Activated CD8-positive, alpha-beta memory T cell treated with anti-CD3 and anti-CD28 coated beads, Interleukin-2, amount 50 U/mL, for 1 hour (primary cell): ENCODE measurements around the gene MTHFD2L.

ENCODE experiments used
- DNase-seq: peaks from one replicate; pipeline ENCODE4 v3.0.0-alpha.2; 2020; ENCODE audit errors: extremely low read depth

The MTHFD2L gene

DNA sequence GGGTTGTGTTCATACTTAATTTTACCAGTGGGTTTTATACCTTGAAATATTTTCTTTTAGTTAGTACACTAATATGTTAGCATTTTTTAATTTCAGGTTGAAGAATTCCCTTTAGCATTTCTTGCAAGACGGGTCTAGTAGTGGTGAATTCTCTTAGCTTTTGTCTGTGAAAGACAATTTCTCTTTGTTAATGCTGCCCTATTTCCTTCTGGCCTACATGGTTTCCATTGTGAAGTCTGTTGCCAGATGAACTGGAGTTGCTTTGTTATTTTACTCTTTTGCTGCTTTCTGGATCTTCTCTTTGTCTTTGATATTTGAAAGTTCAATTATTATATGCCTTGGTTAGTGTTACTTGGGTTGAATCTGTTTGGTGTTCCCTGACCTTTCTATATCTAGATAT, 25.0 kb upstream of the MTHFD2L start:
- DNase-seq, result no peak

DNA sequence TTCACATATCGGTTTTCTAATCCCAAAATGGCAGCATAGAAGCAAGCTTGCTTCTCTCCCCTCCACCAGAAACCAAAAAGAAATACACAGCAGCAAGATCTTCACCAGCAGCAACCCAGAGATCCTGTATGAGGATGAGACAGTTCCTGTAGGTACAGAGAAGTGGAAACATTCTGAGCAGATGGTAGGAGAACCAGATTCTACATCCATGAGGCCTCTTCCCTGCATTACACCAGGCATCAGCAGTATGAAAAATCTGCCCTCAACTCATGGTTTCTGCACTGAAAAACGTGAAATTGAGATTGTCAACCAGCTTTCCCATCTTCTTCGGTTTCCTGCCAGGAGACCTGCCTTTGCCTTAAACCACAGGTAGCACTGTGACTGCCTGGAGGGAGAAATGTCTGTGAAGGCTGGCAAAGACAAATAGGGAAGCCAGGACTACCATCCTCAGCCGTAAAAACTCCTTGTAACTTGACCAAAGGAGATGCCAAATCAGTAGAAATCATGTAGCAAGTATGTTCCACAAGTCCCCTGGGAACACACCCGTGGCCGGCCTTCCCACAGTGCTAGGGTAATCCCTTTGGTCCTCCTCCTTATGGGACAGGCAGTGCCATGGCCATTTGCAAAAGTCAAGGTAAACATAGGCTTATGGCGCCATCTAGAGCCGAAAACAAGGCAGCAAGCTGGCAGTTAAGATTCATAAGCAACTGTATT, 24.0 kb upstream of the MTHFD2L start:
- DNase-seq, result no peak

DNA sequence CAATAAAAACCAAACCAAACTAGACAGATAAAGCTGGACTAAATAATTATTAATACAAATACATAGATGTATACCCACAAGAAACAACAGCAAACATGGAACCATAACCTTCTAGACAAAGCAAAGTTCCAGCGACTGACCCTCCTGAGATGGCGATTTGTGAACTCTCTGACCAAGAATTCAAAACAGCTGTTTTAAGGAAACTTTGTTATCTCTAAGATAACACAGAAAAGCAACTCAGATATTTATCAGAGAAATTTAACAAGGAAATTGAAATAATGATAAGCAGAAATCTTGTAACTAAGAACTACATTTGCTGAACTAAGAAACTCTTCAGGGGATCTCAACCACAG, 23.4 kb upstream of the MTHFD2L start:
- DNase-seq, result no peak

DNA sequence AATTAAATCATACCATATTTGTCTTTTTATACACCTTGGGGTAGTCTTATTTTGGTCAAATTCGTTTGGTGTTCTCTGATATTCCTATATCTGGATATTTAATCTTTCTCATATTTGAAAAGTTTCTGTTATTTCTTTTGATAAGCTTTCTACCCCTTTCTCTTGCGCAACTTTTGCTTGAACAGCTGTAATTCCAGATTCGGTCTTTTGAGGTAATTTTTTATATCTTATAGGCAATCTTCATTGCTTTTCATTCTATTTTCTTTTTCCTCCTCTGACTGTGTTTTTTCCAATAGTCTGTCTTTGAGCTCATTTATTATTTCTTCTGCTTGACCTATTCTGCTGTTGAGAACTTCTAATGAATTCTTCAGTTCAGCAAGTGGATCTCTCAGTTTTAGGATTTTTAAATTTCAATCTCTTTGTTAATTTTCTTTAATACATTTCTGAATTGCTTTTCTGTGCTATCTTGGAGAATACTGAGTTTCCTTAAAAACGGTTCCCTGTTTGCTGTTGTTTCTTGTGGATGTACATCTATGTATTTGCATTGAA, 11.3 kb upstream of the MTHFD2L start:
- no peak for DNase-seq

DNA sequence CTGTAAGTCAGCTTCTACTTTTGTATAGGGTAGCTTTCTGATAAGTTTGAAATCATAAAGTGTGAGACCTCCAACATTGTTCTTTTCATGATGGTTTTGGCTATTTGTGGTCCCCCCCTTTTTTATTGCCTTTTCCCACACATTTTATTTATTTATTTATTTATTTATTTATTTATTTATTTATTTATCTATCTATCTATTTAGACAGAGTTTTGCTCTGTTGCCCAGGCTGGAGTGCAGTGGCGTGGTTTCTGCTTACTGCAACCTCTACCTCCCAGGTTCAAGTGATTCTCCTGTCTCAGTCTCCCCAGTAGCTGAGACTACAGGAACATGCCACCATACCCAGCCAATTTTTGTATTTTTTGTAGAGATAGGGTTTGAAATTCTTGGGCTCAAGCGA, 9.7 kb upstream of the MTHFD2L start:
- no peak for DNase-seq

DNA sequence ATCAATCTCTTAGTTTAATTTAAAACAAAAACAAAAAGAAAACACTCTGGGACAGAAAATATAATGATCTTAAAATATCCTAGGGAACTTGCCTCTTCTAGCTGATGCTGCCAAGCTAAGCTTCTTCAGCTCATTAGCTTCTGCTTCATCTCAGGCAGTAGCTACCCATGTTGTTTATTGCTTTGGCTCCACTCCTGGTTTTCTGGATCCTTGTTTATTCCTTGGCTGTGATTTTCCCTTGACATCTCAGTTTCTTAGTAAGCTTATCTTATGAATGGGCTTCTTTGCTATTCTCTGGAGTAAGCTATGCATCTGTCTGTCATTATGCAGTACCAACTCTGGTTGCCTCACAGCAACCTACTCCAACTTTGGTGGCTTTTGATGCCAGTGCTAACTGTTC, 5.1 kb upstream of the MTHFD2L start:
- DNase-seq, result no peak

DNA sequence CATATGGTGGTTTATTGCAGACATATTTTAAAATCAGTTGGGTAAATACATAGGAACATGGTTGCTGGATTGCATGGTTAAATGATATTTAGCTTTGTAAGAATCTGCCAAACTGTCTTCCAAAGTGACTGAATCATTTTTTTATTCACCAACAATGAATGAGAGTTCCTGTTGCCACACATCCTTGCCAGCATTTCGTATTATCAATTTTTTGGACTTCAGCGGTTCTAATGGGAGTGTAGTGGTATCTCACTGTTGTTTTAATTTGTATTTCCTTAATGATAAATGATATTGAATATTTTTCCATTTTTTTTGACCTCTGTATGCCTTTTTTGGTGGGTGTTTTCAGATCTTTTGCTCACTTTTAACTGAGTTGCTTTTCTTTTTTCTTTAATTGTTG, 1.4 kb upstream of the MTHFD2L start:
- no peak for DNase-seq

DNA sequence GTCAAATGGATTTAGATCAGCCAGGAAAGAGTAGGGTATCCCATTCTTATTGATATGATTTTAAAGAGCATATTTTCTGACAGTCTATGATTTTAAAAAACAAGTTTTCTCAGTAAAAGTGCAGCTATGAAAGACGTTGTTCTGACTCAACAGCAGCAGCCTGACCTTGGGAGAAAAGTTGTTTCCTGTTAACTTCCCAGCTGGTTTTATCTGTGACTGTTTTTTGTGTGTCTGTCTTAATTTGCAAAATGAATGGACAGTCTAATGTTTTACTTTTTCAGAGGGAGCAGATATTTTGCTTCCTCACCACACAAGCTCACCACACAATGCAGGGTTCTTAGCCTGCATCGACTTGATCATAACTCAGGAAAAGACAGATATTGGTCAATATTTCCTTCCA, 764 bp upstream of the MTHFD2L start:
- DNase-seq, result no peak

DNA sequence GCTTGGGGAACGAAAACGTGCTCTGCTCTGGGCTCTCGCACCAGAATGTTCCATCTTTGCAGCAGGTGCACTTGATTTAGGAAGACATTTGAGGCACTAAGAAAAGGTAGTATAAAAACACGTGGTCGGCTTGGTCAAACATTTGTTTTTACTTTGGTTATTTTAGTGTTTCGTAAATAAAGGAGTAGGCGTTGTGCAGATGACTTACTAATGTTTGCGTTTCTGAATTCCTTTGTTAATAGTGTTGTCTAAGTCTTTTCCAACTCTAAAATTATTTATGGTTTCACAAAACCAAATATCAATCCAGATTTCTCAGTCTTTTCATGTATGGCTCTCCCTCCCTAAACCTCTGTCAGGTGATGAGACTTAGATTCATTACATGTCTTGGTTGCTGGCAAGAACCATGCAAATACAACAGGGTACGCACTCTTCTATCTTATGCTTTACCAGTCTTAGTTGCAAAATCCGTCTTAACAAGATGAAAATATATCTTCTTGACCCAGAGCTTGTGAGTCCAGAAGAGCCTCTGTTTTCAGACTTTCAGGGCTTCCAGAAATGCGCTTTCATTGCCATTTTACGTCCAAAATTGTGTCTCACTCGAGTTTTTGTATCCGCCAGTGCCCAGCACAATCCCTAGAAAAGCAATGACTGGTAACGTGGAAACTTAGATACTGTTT, 686 bp downstream of the MTHFD2L start:
- no peak for DNase-seq

DNA sequence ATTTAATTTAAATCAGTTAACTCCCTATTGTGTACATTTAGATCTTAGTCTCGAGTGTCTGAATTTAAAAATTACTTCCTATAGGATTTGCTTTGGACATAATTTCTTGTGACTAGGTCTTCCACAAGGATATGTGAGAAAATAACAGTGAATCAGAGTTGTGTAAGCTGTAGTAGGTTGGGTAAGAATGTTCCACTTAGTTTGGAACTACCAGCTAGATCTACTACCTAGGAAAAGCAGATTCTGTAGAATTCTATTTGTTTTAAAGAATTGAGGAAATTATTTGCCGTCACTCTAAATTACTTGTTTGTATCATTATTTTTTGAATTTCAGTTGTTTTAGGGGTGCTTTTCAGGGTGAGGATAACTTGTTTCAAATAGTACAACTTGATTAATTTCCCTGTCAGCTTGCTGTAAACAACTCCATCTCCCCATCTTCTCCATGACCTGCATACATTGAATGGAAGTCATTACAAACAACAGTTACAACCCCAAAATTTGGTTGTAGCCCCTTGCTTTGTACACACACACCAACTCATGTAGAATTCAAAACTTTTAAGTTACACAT, 1.3 kb downstream of the MTHFD2L start:
- no peak for DNase-seq

DNA sequence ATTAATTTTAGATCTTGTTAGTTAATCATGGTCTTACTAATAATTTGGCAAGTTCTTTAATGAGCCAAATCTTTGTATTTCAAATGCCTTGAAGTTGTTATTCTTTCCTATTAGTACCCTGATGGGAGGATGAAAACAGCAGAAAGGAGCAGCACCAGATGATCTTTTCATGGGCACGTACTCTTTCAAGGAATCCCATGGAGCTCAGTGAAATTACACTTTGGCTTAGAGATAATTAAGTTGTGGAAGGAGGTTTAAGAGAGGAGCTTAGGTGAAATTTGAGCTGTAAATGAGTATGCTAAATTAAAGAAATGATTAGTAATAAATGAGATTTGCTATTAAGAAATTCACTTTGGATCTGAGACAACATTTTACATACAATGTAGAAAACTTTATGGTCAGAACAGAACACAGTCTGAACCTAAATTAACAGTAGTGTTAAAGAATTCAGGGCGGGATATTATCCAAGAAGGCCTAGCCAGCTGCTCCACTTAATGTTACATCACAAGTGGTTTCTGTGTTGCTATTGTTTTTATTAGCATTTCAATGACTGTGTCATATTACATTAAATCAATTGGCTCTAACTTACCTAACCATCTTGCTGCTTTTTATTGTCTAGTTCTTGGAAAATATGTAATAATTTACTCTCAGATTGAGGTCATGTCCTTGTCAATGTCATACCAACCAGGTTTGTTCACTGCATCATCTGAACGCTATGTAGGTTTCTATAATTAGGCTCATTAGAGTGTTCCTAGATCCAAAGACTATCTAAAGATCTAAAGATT, 3.9 kb downstream of the MTHFD2L start:
- DNase-seq, result no peak

DNA sequence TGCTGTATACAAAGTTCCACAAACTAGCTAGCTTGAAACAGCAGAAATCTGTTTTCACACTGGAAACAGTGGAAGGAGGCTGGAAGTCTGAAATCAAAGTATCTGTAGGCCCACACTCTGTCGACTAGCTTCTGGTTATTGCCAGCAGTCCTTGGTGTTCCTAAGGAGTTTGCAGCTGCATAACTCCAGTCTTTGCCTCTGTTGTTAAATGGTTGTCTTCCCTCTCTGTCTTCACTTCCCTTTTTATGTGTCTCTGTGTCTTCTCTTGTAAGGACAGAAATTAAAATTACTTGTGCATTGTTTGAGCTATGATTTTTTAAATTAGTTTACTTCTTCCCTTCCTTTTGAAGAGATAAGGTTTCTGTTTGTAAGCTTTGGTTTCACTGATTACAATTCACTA, 8.2 kb downstream of the MTHFD2L start:
- no peak for DNase-seq

DNA sequence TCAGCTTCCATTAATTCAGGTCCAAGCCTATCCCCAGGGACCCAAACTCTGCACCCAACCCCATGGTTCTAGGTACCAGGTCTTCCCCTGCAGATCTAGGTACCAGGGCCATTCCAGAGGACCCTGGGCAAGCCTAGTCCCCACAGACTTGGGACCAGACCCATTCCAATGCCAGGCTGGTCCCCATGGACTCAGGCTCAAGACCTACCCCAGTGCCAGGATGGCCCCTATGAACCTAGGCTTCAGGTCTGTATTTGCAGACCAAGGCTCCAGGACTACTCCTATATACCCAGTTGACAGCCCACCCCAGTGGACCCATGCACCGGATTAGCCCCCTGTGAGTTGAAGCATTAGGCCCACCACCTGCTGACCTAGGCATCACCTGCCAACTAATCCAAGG, 8.9 kb downstream of the MTHFD2L start:
- no peak for DNase-seq

DNA sequence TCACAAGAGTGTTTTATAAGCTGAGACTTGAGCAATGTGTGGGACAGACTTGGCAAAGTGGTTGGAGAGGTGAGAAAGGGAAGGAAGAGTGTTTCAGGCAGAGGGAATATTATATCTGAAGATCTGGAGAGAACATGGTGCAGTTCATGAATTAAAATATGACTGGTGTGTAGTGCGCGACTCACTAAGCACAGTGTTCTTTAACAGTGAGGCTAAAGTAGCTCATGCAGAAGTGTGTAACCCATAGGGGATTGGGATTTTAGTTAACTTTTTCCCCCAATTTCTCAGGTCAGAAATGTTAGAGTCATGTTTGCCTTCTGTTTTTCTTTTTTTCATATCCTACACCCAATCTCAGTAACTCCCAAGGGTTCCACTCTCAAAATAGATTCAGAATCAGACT, 9.7 kb downstream of the MTHFD2L start:
- DNase-seq, result no peak

DNA sequence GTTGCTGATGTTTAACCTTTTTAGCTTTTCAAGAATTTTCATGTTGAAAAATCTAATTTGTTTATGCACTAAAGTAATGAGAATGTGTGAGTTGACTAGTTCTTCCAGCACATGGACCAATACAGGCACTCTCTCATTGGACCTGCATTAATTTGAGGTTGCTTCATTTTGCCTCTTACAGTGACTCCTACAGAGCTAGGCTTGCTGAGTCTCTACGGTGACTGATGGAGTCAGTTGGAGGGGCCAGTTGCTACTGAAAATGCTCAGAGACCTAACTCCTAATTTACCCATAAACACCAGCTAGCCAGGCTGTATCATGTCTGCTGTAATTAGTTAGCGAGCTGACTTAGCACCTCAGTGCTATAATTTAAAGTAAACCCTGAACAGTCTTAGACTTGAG, 10.9 kb downstream of the MTHFD2L start:
- no peak for DNase-seq

DNA sequence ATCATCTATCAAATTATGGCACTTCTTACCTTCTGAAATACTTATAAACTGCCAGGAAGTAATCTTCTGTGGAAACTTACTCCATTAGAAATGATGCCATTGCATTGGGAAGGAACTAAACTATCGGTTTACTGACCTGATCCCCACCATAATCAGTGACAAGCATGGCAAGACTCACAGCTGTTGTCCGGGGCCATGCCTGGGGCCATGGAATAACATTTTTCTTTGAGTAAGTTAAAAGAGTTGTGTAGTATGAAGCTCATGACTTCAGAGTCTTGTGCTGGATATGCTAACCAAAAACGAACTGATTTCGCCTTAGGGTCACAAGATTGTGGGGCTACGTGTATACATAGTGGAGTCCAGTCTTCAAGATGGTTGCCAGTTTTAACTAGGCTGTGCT, 15.4 kb downstream of the MTHFD2L start:
- no peak for DNase-seq

DNA sequence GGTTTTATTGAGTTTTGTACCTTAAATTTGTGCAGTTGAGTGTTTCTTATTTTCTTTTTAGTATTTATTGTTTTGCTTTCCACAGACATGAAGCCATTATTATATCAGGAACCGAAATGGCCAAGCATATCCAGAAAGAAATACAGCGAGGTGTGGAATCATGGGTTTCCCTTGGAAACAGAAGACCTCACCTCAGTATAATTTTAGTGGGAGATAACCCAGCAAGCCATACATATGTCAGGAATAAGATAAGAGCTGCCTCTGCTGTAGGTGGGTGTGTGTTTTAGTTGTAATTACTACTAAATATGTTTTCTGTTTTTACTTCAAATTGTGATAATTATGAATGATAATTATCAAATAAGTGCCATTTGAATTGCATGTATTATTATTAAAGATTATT, 16.5 kb downstream of the MTHFD2L start:
- no peak for DNase-seq

DNA sequence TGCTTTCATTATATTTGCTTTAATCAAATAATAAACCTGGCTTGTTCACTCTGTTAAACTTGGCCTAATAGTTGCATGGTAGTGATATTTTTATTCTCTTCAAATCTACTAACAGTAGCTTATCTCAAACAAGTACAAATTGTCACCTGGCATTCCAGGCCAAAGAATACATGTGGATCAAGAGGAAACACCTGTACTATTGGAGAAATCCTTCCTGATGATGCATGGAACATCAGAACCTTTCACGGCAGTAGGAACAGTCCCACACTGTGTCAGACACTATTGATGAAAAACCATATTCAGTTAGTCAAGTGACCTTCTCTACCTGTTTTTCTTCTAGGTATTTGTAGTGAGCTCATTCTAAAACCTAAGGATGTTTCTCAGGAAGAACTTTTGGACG, 17.0 kb downstream of the MTHFD2L start:
- DNase-seq, result no peak

DNA sequence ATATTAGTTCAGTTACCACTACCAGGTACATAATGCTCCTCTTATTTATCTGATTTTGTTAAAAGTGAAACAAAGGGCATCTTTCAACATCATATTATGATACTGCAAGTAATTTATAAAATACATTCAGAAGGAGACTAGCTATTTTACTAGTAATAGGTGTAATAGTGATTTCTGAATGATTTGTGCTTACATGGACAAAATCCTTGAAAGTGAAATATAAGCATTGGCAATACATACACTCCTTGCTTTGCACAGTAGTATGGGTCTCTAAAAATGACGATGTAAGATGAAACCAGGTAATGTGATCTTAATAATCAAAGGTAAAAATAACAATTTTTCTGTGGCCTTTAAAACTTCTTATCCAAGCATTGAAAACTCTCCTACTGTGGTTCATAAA, 17.5 kb downstream of the MTHFD2L start:
- no peak for DNase-seq

DNA sequence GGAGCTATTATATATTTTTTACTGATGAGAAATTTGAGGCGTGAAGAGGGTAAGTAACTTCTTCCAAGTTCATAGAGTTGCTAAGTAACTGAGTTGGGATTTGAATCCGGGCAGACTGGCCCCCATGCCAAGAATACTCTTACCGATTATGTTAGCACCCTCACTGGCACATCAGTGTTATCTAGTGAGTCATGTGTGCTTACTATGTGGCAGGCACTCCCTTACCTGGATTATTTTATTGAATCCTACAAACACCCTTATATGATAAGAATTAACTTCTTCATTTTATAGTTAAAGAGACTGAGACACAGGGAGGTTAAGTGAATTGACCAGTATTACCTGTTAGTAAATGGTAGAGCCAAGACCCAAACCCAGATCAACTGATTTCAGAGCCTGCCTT, 20.9 kb downstream of the MTHFD2L start:
- DNase-seq, result no peak

DNA sequence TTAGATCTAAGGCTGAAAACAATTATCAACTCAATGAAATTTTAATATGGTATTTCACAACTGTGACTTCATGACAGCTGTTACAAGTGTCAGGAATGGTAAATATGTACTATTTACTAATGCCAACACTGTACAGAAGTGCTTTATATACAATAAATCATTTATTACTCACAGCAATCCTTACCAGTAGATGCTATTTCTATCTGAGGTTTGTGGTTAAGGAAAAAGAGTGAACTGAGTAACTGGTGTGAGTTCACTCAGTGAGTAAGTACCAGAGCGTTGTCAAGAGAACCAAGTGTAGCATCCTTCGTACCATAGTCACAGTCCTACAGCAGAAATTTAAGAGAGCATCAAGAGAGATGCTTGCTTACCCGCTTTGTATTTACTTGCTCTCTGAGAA, 23.3 kb downstream of the MTHFD2L start:
- DNase-seq, result no peak

DNA sequence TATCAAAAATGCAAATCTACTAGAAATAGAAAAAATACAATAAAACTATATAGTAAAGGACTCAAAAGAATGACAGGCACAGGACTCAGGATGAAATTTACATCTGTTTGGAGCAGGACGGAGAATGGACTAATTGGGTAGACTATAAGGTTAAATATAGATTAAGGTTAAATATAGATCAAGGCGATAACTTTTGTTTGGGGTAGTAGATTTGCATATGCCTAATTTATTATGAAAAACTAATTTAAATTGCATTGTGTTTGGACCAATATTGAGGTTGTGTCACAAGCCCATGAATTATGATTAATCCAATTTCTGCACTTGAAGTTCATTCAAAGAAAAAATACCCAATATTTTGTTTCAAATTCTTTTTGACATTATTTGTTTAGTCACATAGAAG, 31.0 kb downstream of the MTHFD2L start:
- DNase-seq, result no peak
